ENCODE measurements around the gene CCDC142. TPM values are rescaled to one million over a fixed set of nuclear protein-coding genes. Genes with fewer than 3 reads are reported as not detected.
A peak's percentile ranks its signal among the peaks of the same experiment; 100 is the strongest.

The CCDC142 gene
- total and polyA plus RNA-seq, 2 of the 8 experiments (the other 6 are each of a cell fraction or from before 2014, with no cell fraction given), result 6.0 to 10.7 TPM

DNA sequence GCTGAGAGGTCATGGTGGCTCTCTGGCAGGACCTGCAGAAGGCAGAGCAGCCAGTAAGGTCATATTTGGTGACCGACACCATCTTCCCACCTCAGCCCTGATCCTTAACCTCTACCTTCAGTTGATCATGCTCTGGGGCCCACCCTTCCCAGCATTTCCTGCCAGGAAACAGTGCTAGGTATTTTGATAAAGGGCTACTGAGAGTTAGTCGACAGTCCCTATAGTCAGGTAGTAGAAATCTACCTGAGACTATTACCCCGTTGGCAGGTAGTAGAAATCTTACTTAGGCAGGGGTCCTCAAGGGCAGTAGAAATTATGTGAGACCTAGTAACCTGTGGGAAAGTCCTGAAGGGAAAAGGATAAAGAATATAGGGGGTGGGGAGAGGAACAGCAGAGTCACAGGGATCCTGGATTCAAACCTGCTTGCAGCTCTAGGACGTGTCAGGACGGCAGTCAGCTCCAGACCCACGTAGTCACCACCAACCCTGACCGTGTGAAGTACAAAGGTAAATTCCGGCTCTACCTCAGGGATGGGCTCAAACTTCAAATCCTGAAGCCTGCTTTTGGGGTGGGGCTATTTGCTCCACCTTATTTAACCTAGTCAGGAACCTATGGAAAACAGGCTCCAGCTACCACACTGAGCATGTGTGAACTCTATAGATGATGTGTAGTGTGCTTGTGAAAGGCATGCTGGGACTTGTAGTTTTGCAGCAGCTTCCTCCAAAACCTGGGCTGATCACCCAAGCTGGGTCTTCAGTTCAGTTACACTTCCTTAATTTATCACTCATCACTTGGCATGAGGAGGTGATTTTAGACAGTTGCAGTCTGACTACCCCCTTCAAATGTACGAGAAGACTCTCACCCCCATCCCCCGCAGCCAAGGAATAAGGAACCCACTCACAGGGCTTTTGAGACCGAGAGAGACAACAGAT is 43.2 kb upstream of the CCDC142 start, which contains the start of gene DQX1:
DQX1 (minus strand) TSS at position 515 of the 932 bp plus-strand sequence; CDS start at position 13, 502 bp downstream.
- no peak within 1 kb of the TSS for H2BK20ac ChIP-seq (ENCODE audit: low read length)
- no peak within 1 kb of the TSS for H4K91ac ChIP-seq (replicated peaks; ENCODE audit: insufficient read length, low read length)
- ChIA-PET CTCF (ENCODE audit: partially characterized antibody) (interaction anchor here (1.0 to 1.7 kb wide), 7 partner anchors 11 to 65 kb away, joined by 3 to 11 read pairs (median 3); no protein-coding TSS in a partner anchor), POLR2A (ENCODE audit: partially characterized antibody) (interaction anchor here (1.0 to 1.6 kb wide), 9 partner anchors 10 to 43 kb away, joined by 3 to 6 read pairs (median 4); partner anchors contain the start of genes CCDC142, PCGF1, TLX2 and TTC31)
- no peak within 1 kb of the TSS for H4K5ac ChIP-seq (ENCODE audit: insufficient read length, low read depth, low read length)
- peak in 1 of 2 experiments; percentile 49 for DNase-seq (ENCODE audit: low read depth in 1 of 2, low spot score in 2 of 2)
- H3K79me1 ChIP-seq (ENCODE audit: low read depth, low read length), result peaks cover 8% of the 10 kb centered on the region
- H3K27me3 ChIP-seq (replicated peaks in 1 of 4; ENCODE audit: control insufficient read depth in 3 of 4, extremely low read depth in 1 of 4, insufficient read depth in 3 of 4, low read length in 3 of 4), result peaks cover 0 to 10% (median 3%) of the 10 kb centered on the region in 4 experiments; a peak in 4 of 7 replicates
- peaks cover 9% of the 10 kb centered on the region; the same call in 1 of the 2 replicates for H3K23me2 ChIP-seq (ENCODE audit: low read depth, low read length)
- H4K8ac ChIP-seq (ENCODE audit: extremely low read depth, insufficient read depth, low read length), result 0 out of 2 replicates have a peak within 1 kb of the TSS, but pooled peaks have one; percentile 31
- peaks cover 0 to 18% of the 10 kb centered on the region in 2 experiments; a peak in 2 of 4 replicates for H3K79me2 ChIP-seq (ENCODE audit: control insufficient read depth in 1 of 2, insufficient read depth in 2 of 2, low read length in 2 of 2)
- WGBS, 2 experiments (ENCODE audit: extremely low coverage in 1 of 2, insufficient coverage in 1 of 2, insufficient read length in 1 of 2, insufficient replicate concordance in 2 of 2, low coverage in 1 of 2, low lambda C conversion rate in 2 of 2, missing lambda C conversion rate in 1 of 2), result 90% methylated on average over 11 of the region's 11 CpGs; no CpG with 5 or more reads in 1 of the 2 experiments
- no peak within 1 kb of the TSS for H2BK120ac ChIP-seq (replicated peaks; ENCODE audit: low read depth, low read length)
- no peak within 1 kb of the TSS for H3K14ac ChIP-seq (ENCODE audit: insufficient read length)
- peak; percentile 84 for FAIRE-seq
- H3K27ac ChIP-seq (ENCODE audit: low read depth, low read length), result no peak within 1 kb of the TSS
- no peak within 1 kb of the TSS for H2AFZ ChIP-seq (ENCODE audit: low read length)
- no peak within 1 kb of the TSS for H3K18ac ChIP-seq (ENCODE audit: extremely low read depth, low read length)
- no peak within 1 kb of the TSS for H3K4ac ChIP-seq (replicated peaks; ENCODE audit: insufficient read length, low read depth, low read length)
- H4K20me1 ChIP-seq (replicated peaks in 1 of 2; ENCODE audit: control insufficient read depth in 1 of 2, insufficient read depth in 2 of 2, low read length in 2 of 2), result peaks cover 3% of the 10 kb centered on the region in 2 experiments
- H2BK12ac ChIP-seq (ENCODE audit: low read depth, low read length), result no peak within 1 kb of the TSS
- H3K4me1 ChIP-seq (replicated peaks in 1 of 4; ENCODE audit: control insufficient read depth in 3 of 4, insufficient read depth in 4 of 4, low read length in 3 of 4), result peaks cover 3 to 13% (median 6%) of the 10 kb centered on the region in 4 experiments; a peak in 6 of 7 replicates
- no peak within 1 kb of the TSS for H3K4me3 ChIP-seq (ENCODE audit: extremely low read depth in 1 of 4, insufficient read depth in 2 of 4, low read depth in 3 of 4, low read length in 4 of 4)
- H3K23ac ChIP-seq (ENCODE audit: insufficient read length), result no peak within 1 kb of the TSS
- H3K9ac ChIP-seq (replicated peaks in 1 of 4; ENCODE audit: extremely low read depth in 1 of 4, low read depth in 3 of 4, low read length in 3 of 4), result no peak within 1 kb of the TSS
- no peak within 1 kb of the TSS for H3K56ac ChIP-seq (replicated peaks; ENCODE audit: insufficient read length, low read depth, low read length)
- H2BK5ac ChIP-seq (ENCODE audit: low read depth, low read length), result no peak within 1 kb of the TSS; the same call in 1 of the 2 replicates
- 0 out of 2 replicates have a peak within 1 kb of the TSS, but pooled peaks have one; percentile 88 for H2BK15ac ChIP-seq (ENCODE audit: low read length)
- no peak within 1 kb of the TSS for H3K4me2 ChIP-seq (ENCODE audit: insufficient read depth in 1 of 2, low read depth in 2 of 2, low read length in 2 of 2)
- H3K9me3 ChIP-seq (ENCODE audit: insufficient read depth in 2 of 2, low read depth in 1 of 2, low read length in 1 of 2), result no peaks in the 10 kb centered on the region
- peaks cover 5 to 18% (median 13%) of the 10 kb centered on the region in 4 experiments; a peak in 6 of 8 replicates for H3K36me3 ChIP-seq (ENCODE audit: control insufficient read depth in 2 of 4, insufficient read depth in 4 of 4, low read length in 3 of 4)
- no peak within 1 kb of the TSS for H2AK5ac ChIP-seq (ENCODE audit: low read depth, low read length)
- TF ChIP-seq CBX8 (IDR thresholded peaks at IDR 0.05; ENCODE audit: borderline replicate concordance, low read depth, low read length) (no peak), RFX5 (IDR thresholded peaks at IDR 0.05; ENCODE audit: borderline replicate concordance, low read depth, low read length) (no peak), JUN (IDR thresholded peaks at IDR 0.05; ENCODE audit: low read depth, low read length) (no peak), CREB1 (IDR thresholded peaks at IDR 0.05) (peak; percentile 64; the same call in 1 of the 2 replicates), NANOG (IDR thresholded peaks at IDR 0.05; ENCODE audit: insufficient read depth, low read depth, low read length, poor library complexity, severe bottlenecking) (no peak), GTF2F1 (IDR thresholded peaks at IDR 0.05; ENCODE audit: borderline replicate concordance, low read depth, low read length) (no peak), HDAC2 (IDR thresholded peaks at IDR 0.05; ENCODE audit: borderline replicate concordance in 1 of 2, low read depth in 2 of 2, low read length in 2 of 2) (no peak), CBX5 (IDR thresholded peaks at IDR 0.05; ENCODE audit: low read depth, low read length) (no peak), CEBPB (IDR thresholded peaks at IDR 0.05; ENCODE audit: low read depth, low read length) (no peak), MAFK (IDR thresholded peaks at IDR 0.05; ENCODE audit: low read depth, low read length) (no peak)

Measured in H1 (cell line).